ENCODE data around the gene XPNPEP3. TPM values are rescaled to one million over a fixed set of nuclear protein-coding genes. Genes with fewer than 3 reads are reported as not detected.

XPNPEP3 gene
- total and polyA plus RNA-seq, 4 donors: 5.1 to 24.1 (median 10.4) TPM

GRCh38 chr22:40889116-40889515, 32.2 kb downstream of the XPNPEP3 start:
- no peaks in the 10 kb centered on the region for H3K27me3 ChIP-seq (ENCODE audit: control insufficient read depth in 3 of 3, insufficient read depth in 3 of 3, low read length in 2 of 3)
- ATAC-seq (ENCODE audit: insufficient read depth, low FRiP score) (no peak), DNase-seq (no peak)
- no peak overlapping the region for H3K4me3 ChIP-seq
- no peaks in the 10 kb centered on the region for H3K4me1 ChIP-seq (ENCODE audit: control insufficient read depth in 5 of 5, insufficient read depth in 5 of 5, low read length in 5 of 5)
- H3K9me3 ChIP-seq (ENCODE audit: control insufficient read depth in 4 of 4, insufficient read depth in 3 of 4, low read length in 3 of 4): no peaks in the 10 kb centered on the region
- peaks cover 3 to 21% (median 11%) of the 10 kb centered on the region in 4 donors for H3K36me3 ChIP-seq (ENCODE audit: control insufficient read depth in 4 of 4, insufficient read depth in 4 of 4, low read length in 4 of 4)
- H3K9ac ChIP-seq (ENCODE audit: insufficient read depth in 1 of 2, low read length in 2 of 2): no peak overlapping the region
- H3K27ac ChIP-seq (ENCODE audit: low read depth in 1 of 2, low read length in 1 of 2): no peak overlapping the region
- no peak for TF ChIP-seq CTCF (IDR thresholded peaks at IDR 0.05; ENCODE audit: control extremely low read depth, extremely low read depth)

- Histone ChIP-seq H3K27ac (ENCODE audit: low read depth in 1 of 2, low read length in 1 of 2) (no peak overlapping the region), H3K36me3 (ENCODE audit: control insufficient read depth in 4 of 4, insufficient read depth in 4 of 4, low read length in 4 of 4) (peaks cover 3 to 24% (median 11%) of the 10 kb centered on the region in 4 donors), H3K9ac (ENCODE audit: insufficient read depth in 1 of 2, low read length in 2 of 2) (no peak overlapping the region), H3K9me3 (ENCODE audit: control insufficient read depth in 4 of 4, insufficient read depth in 3 of 4, low read length in 3 of 4) (no peaks in the 10 kb centered on the region), H3K4me3 (no peak overlapping the region), H3K27me3 (ENCODE audit: control insufficient read depth in 3 of 3, insufficient read depth in 3 of 3, low read length in 2 of 3) (no peaks in the 10 kb centered on the region), H3K4me1 (ENCODE audit: control insufficient read depth in 5 of 5, insufficient read depth in 5 of 5, low read length in 5 of 5) (peaks cover 0 to 5% (median 0%) of the 10 kb centered on the region in 5 donors)
- DNase-seq (no peak), ATAC-seq (ENCODE audit: insufficient read depth, low FRiP score) (no peak)
- 92 to 97% methylated on average over 3 of the region's 3 CpGs for WGBS, 2 donors
- TF ChIP-seq CTCF (IDR thresholded peaks at IDR 0.05; ENCODE audit: control extremely low read depth, extremely low read depth): no peak
Measured at GRCh38 chr22:40890881-40891280, 33.9 kb downstream of the XPNPEP3 start.

GRCh38 chr22:40894417-40894816, 37.5 kb downstream of the XPNPEP3 start:
- TF ChIP-seq CTCF (IDR thresholded peaks at IDR 0.05; ENCODE audit: control extremely low read depth, extremely low read depth): no peak
- no peak for ATAC-seq (ENCODE audit: insufficient read depth, low FRiP score)
- Histone ChIP-seq H3K4me3 (no peak overlapping the region), H3K36me3 (ENCODE audit: control insufficient read depth in 4 of 4, insufficient read depth in 4 of 4, low read length in 4 of 4) (peaks cover 0 to 12% (median 2%) of the 10 kb centered on the region in 4 donors), H3K4me1 (ENCODE audit: control insufficient read depth in 5 of 5, insufficient read depth in 5 of 5, low read length in 5 of 5) (peaks cover 0 to 5% (median 0%) of the 10 kb centered on the region in 5 donors), H3K9ac (ENCODE audit: insufficient read depth in 1 of 2, low read length in 2 of 2) (no peak overlapping the region), H3K27ac (ENCODE audit: low read depth in 1 of 2, low read length in 1 of 2) (no peak overlapping the region), H3K27me3 (ENCODE audit: control insufficient read depth in 3 of 3, insufficient read depth in 3 of 3, low read length in 2 of 3) (no peaks in the 10 kb centered on the region), H3K9me3 (ENCODE audit: control insufficient read depth in 4 of 4, insufficient read depth in 3 of 4, low read length in 3 of 4) (no peaks in the 10 kb centered on the region)
- DNase-seq: no peak
- 94 to 96% methylated on average over 4 of the region's 4 CpGs for WGBS, 2 donors

GRCh38 chr22:40898850-40899357, 42.0 kb downstream of the XPNPEP3 start:
- H3K9me3 ChIP-seq (ENCODE audit: control insufficient read depth in 4 of 4, insufficient read depth in 3 of 4, low read length in 3 of 4): no peaks in the 10 kb centered on the region
- peaks cover 0 to 2% (median 1%) of the 10 kb centered on the region in 4 donors for H3K36me3 ChIP-seq (ENCODE audit: control insufficient read depth in 4 of 4, insufficient read depth in 4 of 4, low read length in 4 of 4)
- TF ChIP-seq CTCF (IDR thresholded peaks at IDR 0.05; ENCODE audit: control extremely low read depth, extremely low read depth): peak; percentile 5
- DNase-seq (peak in 2 of 3 donors; percentile 73 to 83), ATAC-seq (ENCODE audit: insufficient read depth, low FRiP score) (no peak)
- H3K4me3 ChIP-seq: no peak overlapping the region
- no peaks in the 10 kb centered on the region for H3K27me3 ChIP-seq (ENCODE audit: control insufficient read depth in 3 of 3, insufficient read depth in 3 of 3, low read length in 2 of 3)
- no peak overlapping the region for H3K27ac ChIP-seq (ENCODE audit: low read depth in 1 of 2, low read length in 1 of 2)
- H3K4me1 ChIP-seq (ENCODE audit: control insufficient read depth in 5 of 5, insufficient read depth in 5 of 5, low read length in 5 of 5): peaks cover 0 to 5% (median 0%) of the 10 kb centered on the region in 5 donors
- peak overlapping the region in 1 of 2 donors; percentile 8 for H3K9ac ChIP-seq (ENCODE audit: insufficient read depth in 1 of 2, low read length in 2 of 2)
- 43 to 50% methylated on average over 3 of the region's 3 CpGs for WGBS, 2 donors

All from lung (tissue), 12 donors.